ENCODE measurements around the gene CACNG6. TPM values are rescaled to one million over a fixed set of nuclear protein-coding genes. Genes with fewer than 3 reads are reported as not detected.

The CACNG6 gene, protein sequence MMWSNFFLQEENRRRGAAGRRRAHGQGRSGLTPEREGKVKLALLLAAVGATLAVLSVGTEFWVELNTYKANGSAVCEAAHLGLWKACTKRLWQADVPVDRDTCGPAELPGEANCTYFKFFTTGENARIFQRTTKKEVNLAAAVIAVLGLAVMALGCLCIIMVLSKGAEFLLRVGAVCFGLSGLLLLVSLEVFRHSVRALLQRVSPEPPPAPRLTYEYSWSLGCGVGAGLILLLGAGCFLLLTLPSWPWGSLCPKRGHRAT
- total RNA-seq (2022; extraction: Qiagen RNA extraction), result 8.8 to 12.8 TPM (median 11.3 TPM) in 5 replicates

GRCh38 chr19:53991224-53992113, at the start of gene CACNG6:
CACNG6 (plus strand) TSS chr19:53991637; CDS start chr19:53992878, 1,241 bp downstream.

DNA sequence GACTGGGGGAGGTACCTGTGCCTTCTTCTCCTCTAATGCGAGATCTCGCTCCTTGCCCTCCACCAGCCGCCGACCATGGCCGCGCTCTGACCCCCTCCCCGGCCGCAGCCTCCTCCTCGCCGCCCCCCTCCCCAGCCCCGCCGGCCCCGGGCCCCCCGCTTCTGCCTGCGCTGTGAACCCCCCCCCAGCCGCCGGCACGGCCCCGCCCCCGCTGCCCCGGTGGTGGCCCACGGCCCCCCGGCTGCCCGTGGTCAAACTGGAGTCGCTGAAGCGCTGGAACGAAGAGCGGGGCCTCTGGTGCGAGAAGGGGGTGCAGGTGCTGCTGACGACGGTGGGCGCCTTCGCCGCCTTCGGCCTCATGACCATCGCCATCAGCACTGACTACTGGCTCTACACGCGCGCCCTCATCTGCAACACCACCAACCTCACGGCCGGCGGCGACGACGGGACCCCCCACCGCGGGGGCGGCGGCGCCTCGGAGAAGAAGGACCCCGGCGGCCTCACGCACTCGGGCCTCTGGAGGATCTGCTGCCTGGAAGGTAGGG, 28.5 kb upstream of the CACNG6 start, which contains the start of gene CACNG8:
TSS of gene CACNG8 (plus strand) at position 51 of the 545 bp plus-strand sequence.

Other genes with a start within 250 kb of the CACNG6 start
- not detected in 5 replicates for gene NLRP12, start 167.3 kb upstream of the CACNG6 start, total RNA-seq (2022; extraction: Qiagen RNA extraction)
- gene MYADM, start 123.8 kb upstream of the CACNG6 start, total RNA-seq (2022; extraction: Qiagen RNA extraction), result 232 to 299 TPM (median 276 TPM) in 5 replicates
- 3.6 to 6.8 TPM (median 5.6 TPM) in 5 replicates for gene PRKCG, start 109.4 kb upstream of the CACNG6 start, total RNA-seq (2022; extraction: Qiagen RNA extraction)
- 6.4 to 9.1 TPM (median 8.0 TPM) in 5 replicates for gene CACNG7, start 82.4 kb upstream of the CACNG6 start, total RNA-seq (2022; extraction: Qiagen RNA extraction)
- 0.62 to 1.1 TPM (median 0.91 TPM) in 5 replicates for gene CACNG8, start 28.7 kb upstream of the CACNG6 start, total RNA-seq (2022; extraction: Qiagen RNA extraction)
- 0.60 to 1.2 TPM (median 0.73 TPM) in 4 of 5 replicates, not detected in the other for gene VSTM1, start 72.3 kb downstream of the CACNG6 start, total RNA-seq (2022; extraction: Qiagen RNA extraction)
- gene TARM1, start 89.7 kb downstream of the CACNG6 start, total RNA-seq (2022; extraction: Qiagen RNA extraction), result not detected in 5 replicates
- 0.20 to 0.41 TPM (median 0.27 TPM) in 5 replicates for gene OSCAR, start 109.2 kb downstream of the CACNG6 start, total RNA-seq (2022; extraction: Qiagen RNA extraction)
- gene NDUFA3, start 111.2 kb downstream of the CACNG6 start, total RNA-seq (2022; extraction: Qiagen RNA extraction), result 140 to 263 TPM (median 231 TPM) in 5 replicates
- gene TFPT, start 124.0 kb downstream of the CACNG6 start, total RNA-seq (2022; extraction: Qiagen RNA extraction), result 18.6 to 23.8 TPM (median 19.8 TPM) in 5 replicates
- 105 to 119 TPM (median 114 TPM) in 5 replicates for gene PRPF31, start 124.1 kb downstream of the CACNG6 start, total RNA-seq (2022; extraction: Qiagen RNA extraction)
- gene CNOT3, start 146.1 kb downstream of the CACNG6 start, total RNA-seq (2022; extraction: Qiagen RNA extraction), result 50.5 to 63.8 TPM (median 58.1 TPM) in 5 replicates
- gene LENG1, start 168.1 kb downstream of the CACNG6 start, total RNA-seq (2022; extraction: Qiagen RNA extraction), result 7.5 to 8.5 TPM (median 7.9 TPM) in 5 replicates
- gene TMC4, start 181.5 kb downstream of the CACNG6 start, total RNA-seq (2022; extraction: Qiagen RNA extraction), result 0.73 to 1.5 TPM (median 1.1 TPM) in 5 replicates
- 133 to 153 TPM (median 146 TPM) in 5 replicates for gene MBOAT7, start 197.9 kb downstream of the CACNG6 start, total RNA-seq (2022; extraction: Qiagen RNA extraction)
- 77.0 to 127 TPM (median 122 TPM) in 5 replicates for gene TSEN34, start 199.7 kb downstream of the CACNG6 start, total RNA-seq (2022; extraction: Qiagen RNA extraction)
- 2,122 to 2,593 TPM (median 2,171 TPM) in 5 replicates for gene RPS9, start 209.2 kb downstream of the CACNG6 start, total RNA-seq (2022; extraction: Qiagen RNA extraction)
- 0.14 to 0.38 TPM (median 0.30 TPM) in 5 replicates for gene LILRB3, start 231.4 kb downstream of the CACNG6 start, total RNA-seq (2022; extraction: Qiagen RNA extraction)